GM12891 (cell line): ENCODE measurements around the gene SCFD2.

Source experiments
- PAX5 ChIP-seq: IDR thresholded peaks from 2 replicates; pipeline ENCODE4 v1.6.1; 2011; ENCODE audit warnings: low read length, moderate library complexity, mild to moderate bottlenecking; ENCODE audit not compliant: insufficient read depth, severe bottlenecking
- POLR2A ChIP-seq: IDR thresholded peaks from 2 replicates; pipeline ENCODE4 v1.6.1; 2011; ENCODE audit warnings: low read depth, low read length, control low read depth
- POLR2AphosphoS5 ChIP-seq: IDR thresholded peaks from 2 replicates; pipeline ENCODE4 v1.6.1; 2011; ENCODE audit warnings: low read depth, low read length, control low read depth
- POU2F2 ChIP-seq: IDR thresholded peaks from 2 replicates; pipeline ENCODE4 v1.6.1; 2011; ENCODE audit warnings: low read depth, mild to moderate bottlenecking, control low read depth, low read length, moderate library complexity
- SPI1 ChIP-seq: IDR thresholded peaks from 2 replicates; pipeline ENCODE4 v1.6.1; 2011; ENCODE audit warnings: low read depth, low read length, control low read depth
- TAF1 ChIP-seq: IDR thresholded peaks from 2 replicates; pipeline ENCODE4 v1.6.1; 2011; ENCODE audit warnings: low read depth, low read length, control low read depth

DNA sequence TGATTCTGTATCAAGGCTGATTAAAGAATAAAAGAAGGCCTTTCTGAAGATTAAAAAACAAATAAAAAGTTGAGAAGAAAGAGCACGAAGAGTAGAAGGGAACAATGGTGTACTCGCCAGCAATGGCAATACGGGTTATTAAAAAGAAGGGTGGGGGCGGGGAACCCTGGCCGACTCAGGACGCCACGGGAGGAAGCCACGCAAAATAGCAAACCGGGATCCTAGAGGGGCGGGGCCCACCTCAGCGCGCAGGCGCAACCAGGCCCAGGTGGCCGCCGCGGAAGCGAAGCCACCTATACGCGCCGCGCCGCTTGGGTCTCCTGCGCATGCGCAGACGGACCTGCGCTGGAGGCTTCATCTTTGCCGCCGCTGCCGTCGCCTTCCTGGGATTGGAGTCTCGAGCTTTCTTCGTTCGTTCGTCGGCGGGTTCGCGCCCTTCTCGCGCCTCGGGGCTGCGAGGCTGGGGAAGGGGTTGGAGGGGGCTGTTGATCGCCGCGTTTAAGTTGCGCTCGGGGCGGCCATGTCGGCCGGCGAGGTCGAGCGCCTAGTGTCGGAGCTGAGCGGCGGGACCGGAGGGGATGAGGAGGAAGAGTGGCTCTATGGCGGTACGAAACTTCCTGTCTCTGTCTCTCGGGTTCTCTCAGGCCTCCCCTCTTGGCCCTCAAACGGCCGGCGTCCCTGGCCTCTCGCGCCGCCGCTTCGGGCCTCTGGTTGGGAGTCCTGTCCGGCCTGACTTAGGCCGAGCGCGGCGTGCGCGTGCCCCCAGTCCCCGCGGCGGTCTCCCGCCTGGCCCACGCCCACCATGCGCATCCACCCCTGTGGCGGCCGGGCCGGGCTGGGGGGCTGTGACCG is 11.7 kb upstream of the SCFD2 start, which contains the start of gene FIP1L1:
- TF ChIP-seq PAX5 (no peak), POLR2AphosphoS5 (peak; percentile 85), POLR2A (peak; percentile 85), TAF1 (peak; percentile 82), SPI1 (peak; percentile 56), POU2F2 (no peak)
